Activated CD4-positive, alpha-beta T cell treated with anti-CD3 and anti-CD28 coated beads for 36 hours (primary cell): ENCODE measurements around the gene ROS1. TPM values are rescaled to one million over a fixed set of nuclear protein-coding genes. Genes with fewer than 3 reads are reported as not detected.
A peak's percentile ranks its signal among the peaks of the same experiment; 100 is the strongest.
"Not testable (repeated sequence)": the region's sequence is repeated elsewhere in the genome, so short reads cannot be mapped to it uniquely, and the experiment has no call there.

ENCODE experiments used
- ATAC-seq: fragments of 200-7000 bp; cut with Tn5 transposase; one replicate; pipeline ENCODE4 v1.10.0; 2021; ENCODE audit warnings: mild to moderate bottlenecking, moderate library complexity
- CTCF ChIA-PET: fragments of 350-600 bp; sonication (Branson Sonifier 250); formaldehyde crosslinking; loops from one replicate; lab custom pipeline; 2021; ENCODE audit warnings: antibody characterized with exemption; lab: Charles Lee
- POLR2A ChIA-PET: fragments of 350-600 bp; sonication (Branson Sonifier 250); formaldehyde crosslinking; loops from one replicate; lab custom pipeline; 2021; ENCODE audit warnings: antibody characterized with exemption, inconsistent platforms; lab: Charles Lee
- DNase-seq: peaks from one replicate; pipeline ENCODE4 v3.0.0-alpha.2; 2020
- H3K27ac Mint-ChIP-seq: one replicate; pipeline ENCODE4 v1.8.0; 2021; ENCODE audit warnings: mixed read lengths
- H3K27me3 Mint-ChIP-seq: one replicate; pipeline ENCODE4 v1.8.0; 2021; ENCODE audit warnings: mixed read lengths
- H3K36me3 Mint-ChIP-seq: one replicate; pipeline ENCODE4 v1.8.0; 2021; ENCODE audit warnings: low read depth, mixed read lengths
- H3K4me1 Mint-ChIP-seq: one replicate; pipeline ENCODE4 v1.8.0; 2021; ENCODE audit warnings: mixed read lengths
- H3K4me3 Mint-ChIP-seq: one replicate; pipeline ENCODE4 v1.8.0; 2021; ENCODE audit warnings: mild to moderate bottlenecking, moderate library complexity, mixed read lengths
- H3K9me3 Mint-ChIP-seq: one replicate; pipeline ENCODE4 v1.8.0; 2021; ENCODE audit warnings: low read depth, mixed read lengths
- intact Hi-C, 2 experiments: fragments of 100-400 bp; cut with DNase I in 1 of 2; cut with micrococcal nuclease in 1 of 2; formaldehyde crosslinking; loops; one replicate each; pipeline versions ENCODE4 v1.14.2 to v1.15.1; 2022 to 2024; cut with DNase I, micrococcal nuclease
- total RNA-seq, 2 experiments: library from RNA; stranded (reverse); gene quantifications; one replicate each; pipeline ENCODE4 v1.2.3, GENCODE V29; 2021

Gene ROS1
- total RNA-seq, 2 experiments from 2014 or later: not detected

DNA sequence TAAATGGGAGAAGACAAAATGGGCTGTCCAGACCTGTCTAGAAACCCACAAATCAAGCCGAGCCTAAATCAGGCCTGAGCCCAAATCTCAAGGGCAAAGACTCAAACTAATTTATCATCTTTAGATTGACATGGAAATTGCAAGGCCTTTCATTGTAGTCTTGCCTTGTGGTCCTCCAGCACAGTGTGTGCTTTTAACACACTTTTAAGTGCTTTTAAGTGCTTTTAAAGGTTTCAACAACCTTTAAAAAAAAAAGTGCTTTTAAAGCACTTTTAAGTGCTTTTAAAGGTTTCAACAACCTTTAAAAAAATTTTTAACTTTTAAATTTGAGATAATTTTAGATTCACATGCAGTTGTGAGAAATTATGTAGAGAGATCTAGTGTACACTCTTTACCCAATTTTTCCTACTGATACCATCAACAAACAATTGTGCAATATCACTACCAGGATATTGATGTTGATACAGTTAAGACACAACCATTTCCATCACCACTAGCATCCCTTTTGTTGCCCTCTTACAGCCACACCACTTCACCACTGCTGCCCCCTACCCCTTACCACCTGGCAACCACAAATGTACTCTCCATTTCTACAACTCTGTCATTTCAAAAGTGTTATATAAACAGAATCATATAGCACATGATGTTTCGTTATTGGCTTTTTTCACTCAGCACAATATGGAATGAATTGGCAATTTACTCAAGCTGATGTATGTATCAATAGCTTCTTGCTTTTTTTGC, 33.6 kb upstream of the ROS1 start:
- H3K4me1 Mint-ChIP-seq: peaks cover 10% of the 10 kb centered on the region
- ChIA-PET POLR2A (no interaction called here), CTCF (interaction anchor here (1.1 kb wide), 1 partner anchor 9 kb away, joined by 6 read pairs; no protein-coding TSS in a partner anchor)
- H3K4me3 Mint-ChIP-seq: no peak overlapping the region
- no peak overlapping the region for H3K27ac Mint-ChIP-seq
- H3K27me3 Mint-ChIP-seq: peaks cover 5% of the 10 kb centered on the region
- no peaks in the 10 kb centered on the region for H3K9me3 Mint-ChIP-seq
- intact Hi-C loops: no loop called here
- DNase-seq (no peak), ATAC-seq (no peak)
- H3K36me3 Mint-ChIP-seq: no peaks in the 10 kb centered on the region

DNA sequence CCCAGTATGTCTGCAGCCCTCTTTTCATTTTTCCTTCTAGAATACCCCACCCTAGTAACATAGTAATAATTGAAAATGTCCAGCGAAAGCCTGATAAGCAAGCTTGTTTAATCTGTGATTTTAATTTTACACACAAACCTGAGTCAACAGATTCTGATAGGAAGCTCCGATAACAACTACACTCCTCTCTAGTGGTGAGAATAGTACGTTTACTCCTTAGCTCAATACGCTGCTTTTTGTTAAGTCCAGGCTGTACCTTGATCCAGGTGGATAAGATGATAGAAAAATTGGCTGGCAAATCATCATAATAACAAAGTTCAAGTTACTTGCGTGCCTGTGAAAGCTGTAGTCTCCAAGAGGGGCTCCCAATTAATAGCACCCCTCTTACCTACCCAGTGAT, 31.3 kb upstream of the ROS1 start:
- Mint-ChIP-seq H3K27ac (no peak overlapping the region), H3K4me3 (no peak overlapping the region), H3K9me3 (no peaks in the 10 kb centered on the region), H3K27me3 (peaks cover 3% of the 10 kb centered on the region), H3K4me1 (no peaks in the 10 kb centered on the region), H3K36me3 (no peaks in the 10 kb centered on the region)
- no peak for ATAC-seq
- ChIA-PET POLR2A (no interaction called here), CTCF (interaction anchor here (0.7 to 1.7 kb wide), 3 partner anchors 30 to 148 kb away, joined by 3 to 4 read pairs (median 4); no protein-coding TSS in a partner anchor)
- no peak for DNase-seq
- intact Hi-C loops: no loop called here

DNA sequence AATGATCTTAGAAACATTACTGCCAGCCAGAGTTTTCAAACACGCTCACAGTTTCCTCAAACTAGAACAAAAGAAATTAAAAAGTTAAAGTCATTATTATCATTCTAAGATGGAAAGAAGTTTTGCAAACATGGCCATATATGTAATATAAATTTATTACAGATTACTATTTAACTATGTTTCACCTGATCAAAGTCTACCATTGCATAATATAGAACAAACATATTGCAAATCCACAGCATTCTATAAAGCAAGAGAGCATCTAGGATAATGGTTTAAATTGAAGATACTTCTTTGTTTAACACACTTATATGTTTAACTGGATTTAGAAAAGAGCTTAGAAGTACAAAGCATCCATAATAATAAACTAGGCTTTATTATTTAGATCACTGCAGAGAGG, 30.5 kb upstream of the ROS1 start:
- Mint-ChIP-seq H3K27ac (no peak overlapping the region), H3K27me3 (peaks cover 3% of the 10 kb centered on the region), H3K4me3 (no peak overlapping the region), H3K9me3 (no peaks in the 10 kb centered on the region), H3K4me1 (no peaks in the 10 kb centered on the region), H3K36me3 (no peaks in the 10 kb centered on the region)
- CTCF ChIA-PET: interaction anchor here (1.1 to 1.7 kb wide), 3 partner anchors 12 to 150 kb away, joined by 3 to 4 read pairs (median 4); no protein-coding TSS in a partner anchor
- ATAC-seq: no peak
- no peak for DNase-seq
- POLR2A ChIA-PET: no interaction called here
- intact Hi-C loops: no loop called here

DNA sequence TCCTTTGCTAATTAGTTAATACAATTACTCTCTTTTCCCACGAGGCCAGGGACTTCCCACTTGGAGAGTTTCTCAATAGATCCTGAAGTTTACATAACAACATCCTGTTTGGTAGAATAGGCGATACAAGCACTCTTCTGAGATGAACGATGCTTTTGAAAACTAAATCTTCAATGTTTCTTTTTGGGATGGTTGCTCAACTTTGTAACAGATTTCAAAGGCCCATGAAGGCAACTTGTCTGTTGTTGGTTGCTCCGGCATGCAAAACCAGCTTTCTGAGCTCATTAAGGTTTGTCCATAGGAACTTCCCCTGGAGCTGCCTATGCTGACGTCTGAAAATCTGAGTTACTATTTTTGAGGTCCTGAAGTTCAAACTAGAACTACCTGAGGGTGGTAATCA, 25.9 kb upstream of the ROS1 start:
- intact Hi-C loops: loop anchor here in 1 of 2 experiments (2.0 kb wide), 1 partner anchor 105 kb away; no protein-coding TSS in a partner anchor
- ChIA-PET CTCF (interaction anchor here (0.8 to 5.7 kb wide), 5 partner anchors 54 to 155 kb away, joined by 3 to 75 read pairs (median 4); no protein-coding TSS in a partner anchor), POLR2A (no interaction called here)
- Mint-ChIP-seq H3K4me1 (no peaks in the 10 kb centered on the region), H3K4me3 (no peak overlapping the region), H3K36me3 (no peaks in the 10 kb centered on the region), H3K9me3 (no peaks in the 10 kb centered on the region), H3K27ac (no peak overlapping the region), H3K27me3 (peaks cover 4% of the 10 kb centered on the region)
- ATAC-seq (no peak), DNase-seq (no peak)

DNA sequence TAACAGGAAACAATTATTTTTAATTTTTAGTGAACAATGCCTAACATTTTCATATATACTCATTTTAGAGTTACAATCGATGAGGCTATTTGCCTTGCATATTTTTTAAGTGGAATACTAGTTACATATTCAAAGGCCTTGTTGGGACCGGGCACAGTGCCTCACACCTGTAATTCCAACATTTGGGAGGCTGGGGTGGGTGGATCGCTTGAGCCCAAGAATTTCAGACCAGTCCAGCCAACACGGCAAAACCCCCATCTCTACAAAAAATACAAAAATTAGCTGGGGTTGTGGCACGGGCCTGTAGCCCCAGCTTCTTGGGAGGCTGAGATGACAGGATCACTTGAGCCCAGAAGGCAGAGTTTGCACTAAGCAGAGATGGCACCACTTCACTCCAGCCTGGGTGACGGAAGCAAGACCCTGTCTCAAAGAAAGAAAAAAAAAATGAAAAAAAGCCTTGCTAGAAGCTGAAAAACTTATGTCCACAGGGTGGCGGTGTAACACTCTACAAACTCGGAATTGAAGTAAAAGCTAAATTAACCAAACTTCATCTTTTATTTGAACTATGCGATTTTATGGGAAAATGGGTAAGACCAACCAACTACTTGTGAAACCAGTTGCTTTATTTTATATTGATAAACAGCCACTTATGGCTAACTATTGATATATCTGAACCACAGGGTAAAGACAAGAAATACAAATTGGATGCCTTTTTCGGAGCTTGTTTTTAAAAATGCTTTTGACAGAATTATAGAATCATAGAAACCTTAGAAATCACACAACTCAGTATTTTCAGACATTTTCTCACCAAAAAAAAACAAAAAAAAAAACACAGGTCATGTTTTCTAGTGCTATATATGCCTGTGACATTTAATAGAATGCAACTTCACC, 24.1 kb upstream of the ROS1 start:
- Mint-ChIP-seq H3K4me1 (no peaks in the 10 kb centered on the region), H3K27me3 (peaks cover 12% of the 10 kb centered on the region), H3K27ac (no peak overlapping the region), H3K36me3 (no peaks in the 10 kb centered on the region), H3K9me3 (no peaks in the 10 kb centered on the region), H3K4me3 (no peak overlapping the region)
- DNase-seq: peak; percentile 72
- no peak for ATAC-seq
- CTCF ChIA-PET: interaction anchor here (0.6 to 5.7 kb wide), 40 partner anchors 8 to 897 kb away, joined by 3 to 75 read pairs (median 5); partner anchors contain the start of gene GOPC
- intact Hi-C loops: loop anchor here (1.0 to 2.0 kb wide), 4 partner anchors 33 to 156 kb away; partner anchors contain the start of gene DCBLD1 (in 1 of the 2)
- POLR2A ChIA-PET: interaction anchor here (0.5 to 0.9 kb wide), 4 partner anchors 16 to 878 kb away, joined by 3 to 7 read pairs (median 4); partner anchors contain the start of gene RWDD1

DNA sequence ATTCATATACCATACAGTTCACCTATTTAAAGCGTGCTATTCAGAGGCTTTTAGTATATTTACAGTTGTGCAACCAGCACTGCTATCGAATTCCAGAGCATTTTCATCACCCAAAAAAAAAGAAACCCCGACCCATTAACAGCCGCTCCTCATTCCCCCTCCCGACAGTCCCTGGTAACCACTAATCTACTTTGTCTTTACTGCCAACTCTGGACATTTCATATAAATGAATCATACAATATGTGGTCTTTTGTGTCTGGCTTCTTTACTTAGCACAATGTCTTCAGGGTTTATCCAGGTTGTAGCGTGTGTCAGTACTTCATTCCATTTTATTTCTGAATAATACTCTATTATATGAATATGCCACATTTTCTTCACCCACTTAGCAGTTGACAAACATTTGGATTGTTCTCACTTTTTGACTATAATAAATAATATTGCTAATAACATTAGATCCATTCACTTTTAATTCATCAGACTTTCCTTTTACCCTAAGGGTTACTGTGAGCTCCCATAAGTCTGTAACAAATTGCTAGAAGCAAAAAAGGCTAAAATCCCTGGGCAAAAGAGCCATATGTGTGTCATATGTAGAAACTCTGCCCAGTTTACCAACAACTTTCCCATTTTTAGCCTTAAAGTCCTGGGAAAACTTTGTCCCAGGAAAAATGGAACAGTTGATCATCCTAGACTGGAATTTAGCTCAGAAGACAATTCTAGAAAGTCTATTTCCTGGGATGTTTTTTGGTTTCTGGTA, 23.2 kb upstream of the ROS1 start:
- POLR2A ChIA-PET: no interaction called here
- intact Hi-C loops: loop anchor here in 1 of 2 experiments (2.0 kb wide), 1 partner anchor 34 kb away; the partner anchor contains the start of gene DCBLD1
- no peak for ATAC-seq

DNA sequence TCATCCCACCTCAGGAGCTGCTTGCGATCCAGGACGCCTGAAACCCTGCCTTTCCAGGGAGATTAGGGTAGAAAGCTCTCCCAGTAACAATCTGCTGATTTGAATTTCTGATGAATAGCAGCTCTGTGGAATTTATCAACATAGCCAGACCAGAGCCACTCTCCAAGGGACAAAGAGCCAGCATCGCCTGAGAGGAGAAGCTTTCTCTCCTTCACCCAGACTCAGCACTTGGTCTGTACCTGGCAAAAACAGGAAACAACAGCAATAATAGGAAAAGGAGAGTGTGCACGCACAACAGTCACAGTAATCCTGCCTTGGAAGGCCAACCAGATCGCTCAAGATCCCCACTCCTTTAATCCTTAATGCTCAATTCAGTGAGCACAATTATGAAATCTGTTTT, 22.3 kb upstream of the ROS1 start:
- H3K4me3 Mint-ChIP-seq: no peak overlapping the region
- DNase-seq: no peak
- no peak overlapping the region for H3K27ac Mint-ChIP-seq
- intact Hi-C loops: loop anchor here in 1 of 2 experiments (2.0 kb wide), 1 partner anchor 35 kb away; the partner anchor contains the start of gene DCBLD1
- H3K9me3 Mint-ChIP-seq: no peaks in the 10 kb centered on the region
- no peaks in the 10 kb centered on the region for H3K36me3 Mint-ChIP-seq
- H3K4me1 Mint-ChIP-seq: no peaks in the 10 kb centered on the region
- CTCF ChIA-PET: interaction anchor here (1.0 kb wide), 1 partner anchor 157 kb away, joined by 3 read pairs; no protein-coding TSS in a partner anchor
- ATAC-seq: no peak
- POLR2A ChIA-PET: no interaction called here
- H3K27me3 Mint-ChIP-seq: peaks cover 18% of the 10 kb centered on the region

More for the DNA sequence above, 23.2 kb upstream of the ROS1 start:
- no peak overlapping the region for H3K4me3 Mint-ChIP-seq
- H3K27ac Mint-ChIP-seq: no peak overlapping the region
- H3K9me3 Mint-ChIP-seq: no peaks in the 10 kb centered on the region
- no peak for DNase-seq
- CTCF ChIA-PET: interaction anchor here (1.0 to 5.7 kb wide), 13 partner anchors 11 to 162 kb away, joined by 3 to 75 read pairs (median 5); no protein-coding TSS in a partner anchor
- no peaks in the 10 kb centered on the region for H3K36me3 Mint-ChIP-seq
- H3K27me3 Mint-ChIP-seq: peaks cover 15% of the 10 kb centered on the region
- H3K4me1 Mint-ChIP-seq: no peaks in the 10 kb centered on the region

DNA sequence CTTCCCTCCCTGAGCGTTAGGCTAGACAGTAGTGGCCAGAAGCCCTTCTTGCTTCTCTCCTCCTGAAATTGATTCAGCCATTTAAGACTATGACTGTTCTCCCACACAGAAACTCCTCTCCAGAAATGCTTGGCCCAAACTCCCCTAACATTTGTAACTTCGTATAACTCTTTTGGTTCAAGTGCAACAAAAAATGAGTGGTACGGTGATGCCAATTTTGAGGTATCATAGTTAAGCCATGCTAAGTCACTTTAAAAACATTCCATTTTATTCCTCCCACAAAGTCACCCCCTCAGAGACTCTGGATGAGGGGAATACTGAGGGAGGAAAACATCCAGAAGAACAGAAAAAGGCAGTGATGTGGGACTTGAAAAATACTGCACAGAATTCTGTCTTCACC, 21.1 kb upstream of the ROS1 start:
- ATAC-seq (no peak), DNase-seq (no peak)
- POLR2A ChIA-PET: no interaction called here
- Mint-ChIP-seq H3K36me3 (no peaks in the 10 kb centered on the region), H3K9me3 (no peaks in the 10 kb centered on the region), H3K27me3 (peaks cover 21% of the 10 kb centered on the region), H3K4me1 (no peaks in the 10 kb centered on the region), H3K27ac (no peak overlapping the region), H3K4me3 (no peak overlapping the region)
- CTCF ChIA-PET: no interaction called here
- intact Hi-C loops: no loop called here

DNA sequence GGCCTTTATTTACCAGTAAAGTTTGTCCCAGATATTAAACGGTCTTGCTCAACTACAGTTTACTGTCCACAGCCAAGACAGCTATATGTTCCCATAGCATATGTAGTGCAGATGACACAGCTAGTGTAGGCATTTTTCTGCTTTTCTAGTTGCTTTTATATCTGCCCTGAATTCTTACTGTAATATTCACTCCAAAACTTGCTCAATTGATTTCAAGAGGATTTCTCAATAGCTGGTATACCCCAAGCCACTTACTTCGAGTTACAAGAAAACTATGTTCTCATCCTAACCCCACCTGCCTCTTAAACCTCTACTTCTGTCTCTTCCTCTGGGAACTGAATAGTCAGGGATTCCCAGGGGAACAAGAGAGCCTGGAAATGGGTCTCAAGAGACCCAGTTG, 18.9 kb upstream of the ROS1 start:
- CTCF ChIA-PET: interaction anchor here (0.7 to 1.9 kb wide), 6 partner anchors 11 to 163 kb away, joined by 3 to 8 read pairs (median 4); no protein-coding TSS in a partner anchor
- Mint-ChIP-seq H3K36me3 (no peaks in the 10 kb centered on the region), H3K27me3 (peaks cover 23% of the 10 kb centered on the region), H3K4me1 (no peaks in the 10 kb centered on the region), H3K4me3 (no peak overlapping the region), H3K27ac (no peak overlapping the region), H3K9me3 (no peaks in the 10 kb centered on the region)
- POLR2A ChIA-PET: interaction anchor here (0.6 kb wide), 2 partner anchors 29 to 331 kb away, joined by 3 read pairs; no protein-coding TSS in a partner anchor
- DNase-seq (no peak), ATAC-seq (no peak)
- intact Hi-C loops: no loop called here

DNA sequence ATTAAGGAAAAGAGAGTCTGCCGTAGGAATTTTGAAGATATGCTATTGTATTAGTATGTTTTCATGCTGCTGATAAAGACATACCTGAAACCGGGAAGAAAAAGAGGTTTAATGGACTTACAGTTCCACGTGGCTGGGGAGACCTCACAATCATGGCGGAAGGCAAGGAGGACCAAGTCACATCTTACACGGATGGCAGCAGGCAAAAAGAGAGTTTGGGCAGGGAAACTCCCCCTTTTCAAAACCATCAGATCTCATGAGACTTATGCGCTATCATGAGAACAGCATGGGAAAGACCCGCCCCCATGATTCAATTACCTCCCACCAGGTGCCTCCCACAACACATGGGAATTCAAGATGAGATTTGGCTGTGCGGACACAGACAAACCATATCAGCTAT, 16.6 kb upstream of the ROS1 start:
- H3K9me3 Mint-ChIP-seq, ATAC-seq, H3K36me3 Mint-ChIP-seq, H3K27ac Mint-ChIP-seq, POLR2A ChIA-PET, H3K4me3 Mint-ChIP-seq, CTCF ChIA-PET, DNase-seq, intact Hi-C loops, H3K4me1 Mint-ChIP-seq: not testable (repeated sequence)
- H3K27me3 Mint-ChIP-seq: peaks cover 27% of the 10 kb centered on the region
